Measurements from ENCODE around the gene CDC5L.

The CDC5L gene

GRCh38 chr6:44373787-44374186 is 13.7 kb upstream of the CDC5L start:
- Histone ChIP-seq H3K14ac (ENCODE audit: low read length) (no peak overlapping the region), H3K23ac (ENCODE audit: low read length) (no peak overlapping the region), H3K27ac (ENCODE audit: low read depth, low read length) (no peak overlapping the region), H3K9ac (ENCODE audit: low read length) (no peak overlapping the region), H3K4me3 (ENCODE audit: low read depth, low read length) (no peak overlapping the region), H4K12ac (ENCODE audit: low read depth, low read length) (no peak overlapping the region), H4K8ac (ENCODE audit: low read depth, low read length) (no peak overlapping the region), H3K79me2 (ENCODE audit: control insufficient read depth, insufficient read depth, low read length, poor library complexity) (no peaks in the 10 kb centered on the region), H3K79me1 (ENCODE audit: low read length) (no peaks in the 10 kb centered on the region), H3K9me3 (ENCODE audit: insufficient read depth, low read depth, low read length) (no peaks in the 10 kb centered on the region), H3K4me2 (ENCODE audit: low read length) (no peak overlapping the region), H2BK5ac (ENCODE audit: low read depth, low read length, poor library complexity) (no peak overlapping the region), H3K18ac (ENCODE audit: low read length) (no peak overlapping the region), H3K27me3 (ENCODE audit: insufficient read depth, low read length) (no peaks in the 10 kb centered on the region), H3K4me1 (ENCODE audit: control insufficient read depth in 1 of 2, insufficient read depth in 2 of 2, low read length in 2 of 2) (no peaks in the 10 kb centered on the region), H3K36me3 (ENCODE audit: control insufficient read depth in 1 of 2, insufficient read depth in 2 of 2, low read length in 2 of 2) (no peaks in the 10 kb centered on the region), H3K4ac (ENCODE audit: low read depth, low read length) (no peak overlapping the region), H2AFZ (ENCODE audit: insufficient read depth, low read length, poor library complexity) (no peak overlapping the region), H2BK12ac (ENCODE audit: low read length) (no peak overlapping the region), H2AK5ac (ENCODE audit: low read length) (no peak overlapping the region), H4K91ac (ENCODE audit: low read depth, low read length) (no peak overlapping the region), H2BK120ac (ENCODE audit: insufficient read depth, low read length, poor library complexity) (no peak overlapping the region)
- no peak for DNase-seq
- WGBS (ENCODE audit: extremely low coverage, insufficient coverage, insufficient read length), result no CpG with 5 or more reads among the region's 2 CpGs

- DNase-seq, result no peak
- Histone ChIP-seq H3K14ac (ENCODE audit: low read length) (no peak overlapping the region), H4K91ac (ENCODE audit: low read depth, low read length) (no peak overlapping the region), H3K4ac (ENCODE audit: low read depth, low read length) (no peak overlapping the region), H3K4me2 (ENCODE audit: low read length) (no peak overlapping the region), H3K18ac (ENCODE audit: low read length) (no peak overlapping the region), H3K79me2 (ENCODE audit: control insufficient read depth, insufficient read depth, low read length, poor library complexity) (no peaks in the 10 kb centered on the region), H3K79me1 (ENCODE audit: low read length) (no peaks in the 10 kb centered on the region), H3K27me3 (ENCODE audit: insufficient read depth, low read length) (no peaks in the 10 kb centered on the region), H3K4me3 (ENCODE audit: low read depth, low read length) (no peak overlapping the region), H3K23ac (ENCODE audit: low read length) (no peak overlapping the region), H2AK5ac (ENCODE audit: low read length) (no peak overlapping the region), H2BK120ac (ENCODE audit: insufficient read depth, low read length, poor library complexity) (no peak overlapping the region), H2AFZ (ENCODE audit: insufficient read depth, low read length, poor library complexity) (no peak overlapping the region), H2BK5ac (ENCODE audit: low read depth, low read length, poor library complexity) (no peak overlapping the region), H3K4me1 (ENCODE audit: control insufficient read depth in 1 of 2, insufficient read depth in 2 of 2, low read length in 2 of 2) (no peaks in the 10 kb centered on the region), H3K27ac (ENCODE audit: low read depth, low read length) (no peak overlapping the region), H3K9me3 (ENCODE audit: insufficient read depth, low read depth, low read length) (no peaks in the 10 kb centered on the region), H4K12ac (ENCODE audit: low read depth, low read length) (no peak overlapping the region), H2BK12ac (ENCODE audit: low read length) (no peak overlapping the region), H3K9ac (ENCODE audit: low read length) (no peak overlapping the region), H3K36me3 (ENCODE audit: control insufficient read depth in 1 of 2, insufficient read depth in 2 of 2, low read length in 2 of 2) (no peaks in the 10 kb centered on the region), H4K8ac (ENCODE audit: low read depth, low read length) (no peak overlapping the region)
- WGBS (ENCODE audit: extremely low coverage, insufficient coverage, insufficient read length), result no CpG with 5 or more reads among the region's 3 CpGs
These were observed 12.4 kb upstream of the CDC5L start for GRCh38 chr6:44375071-44375470.

- Histone ChIP-seq H3K4ac (ENCODE audit: low read depth, low read length) (no peak overlapping the region), H3K18ac (ENCODE audit: low read length) (no peak overlapping the region), H3K27ac (ENCODE audit: low read depth, low read length) (no peak overlapping the region), H4K12ac (ENCODE audit: low read depth, low read length) (no peak overlapping the region), H2AK5ac (ENCODE audit: low read length) (no peak overlapping the region), H3K36me3 (ENCODE audit: control insufficient read depth in 1 of 2, insufficient read depth in 2 of 2, low read length in 2 of 2) (no peaks in the 10 kb centered on the region), H3K27me3 (ENCODE audit: insufficient read depth, low read length) (no peaks in the 10 kb centered on the region), H3K79me1 (ENCODE audit: low read length) (no peaks in the 10 kb centered on the region), H3K23ac (ENCODE audit: low read length) (no peak overlapping the region), H3K9me3 (ENCODE audit: insufficient read depth, low read depth, low read length) (no peaks in the 10 kb centered on the region), H2BK12ac (ENCODE audit: low read length) (no peak overlapping the region), H3K79me2 (ENCODE audit: control insufficient read depth, insufficient read depth, low read length, poor library complexity) (no peaks in the 10 kb centered on the region), H3K9ac (ENCODE audit: low read length) (no peak overlapping the region), H2AFZ (ENCODE audit: insufficient read depth, low read length, poor library complexity) (no peak overlapping the region), H4K8ac (ENCODE audit: low read depth, low read length) (no peak overlapping the region), H4K91ac (ENCODE audit: low read depth, low read length) (no peak overlapping the region), H3K4me1 (ENCODE audit: control insufficient read depth in 1 of 2, insufficient read depth in 2 of 2, low read length in 2 of 2) (no peaks in the 10 kb centered on the region), H2BK120ac (ENCODE audit: insufficient read depth, low read length, poor library complexity) (no peak overlapping the region), H3K4me2 (ENCODE audit: low read length) (no peak overlapping the region), H3K14ac (ENCODE audit: low read length) (no peak overlapping the region), H3K4me3 (ENCODE audit: low read depth, low read length) (no peak overlapping the region), H2BK5ac (ENCODE audit: low read depth, low read length, poor library complexity) (no peak overlapping the region)
- DNase-seq, result no peak
- no CpG with 5 or more reads among the region's 3 CpGs for WGBS (ENCODE audit: extremely low coverage, insufficient coverage, insufficient read length)
These were observed 10.0 kb upstream of the CDC5L start for GRCh38 chr6:44377484-44377883.

GRCh38 chr6:44377971-44378370 is 9.5 kb upstream of the CDC5L start:
- no peaks in the 10 kb centered on the region for H3K79me2 ChIP-seq (ENCODE audit: control insufficient read depth, insufficient read depth, low read length, poor library complexity)
- no peak overlapping the region for H3K4me2 ChIP-seq (ENCODE audit: low read length)
- H4K12ac ChIP-seq (ENCODE audit: low read depth, low read length), result no peak overlapping the region
- H4K8ac ChIP-seq (ENCODE audit: low read depth, low read length), result no peak overlapping the region
- H2BK5ac ChIP-seq (ENCODE audit: low read depth, low read length, poor library complexity), result no peak overlapping the region
- no peak overlapping the region for H2AFZ ChIP-seq (ENCODE audit: insufficient read depth, low read length, poor library complexity)
- H3K4me1 ChIP-seq (ENCODE audit: control insufficient read depth in 1 of 2, insufficient read depth in 2 of 2, low read length in 2 of 2), result no peaks in the 10 kb centered on the region
- no peak for DNase-seq
- H3K79me1 ChIP-seq (ENCODE audit: low read length), result no peaks in the 10 kb centered on the region
- no peak overlapping the region for H2BK12ac ChIP-seq (ENCODE audit: low read length)
- H2AK5ac ChIP-seq (ENCODE audit: low read length), result no peak overlapping the region
- no peak overlapping the region for H3K9ac ChIP-seq (ENCODE audit: low read length)
- H3K36me3 ChIP-seq (ENCODE audit: control insufficient read depth in 1 of 2, insufficient read depth in 2 of 2, low read length in 2 of 2), result no peaks in the 10 kb centered on the region
- H4K91ac ChIP-seq (ENCODE audit: low read depth, low read length), result no peak overlapping the region
- no peak overlapping the region for H3K14ac ChIP-seq (ENCODE audit: low read length)
- H3K27me3 ChIP-seq (ENCODE audit: insufficient read depth, low read length), result no peaks in the 10 kb centered on the region
- no peak overlapping the region for H3K18ac ChIP-seq (ENCODE audit: low read length)
- H3K4ac ChIP-seq (ENCODE audit: low read depth, low read length), result no peak overlapping the region
- no peak overlapping the region for H3K23ac ChIP-seq (ENCODE audit: low read length)
- no peaks in the 10 kb centered on the region for H3K9me3 ChIP-seq (ENCODE audit: insufficient read depth, low read depth, low read length)
- no peak overlapping the region for H2BK120ac ChIP-seq (ENCODE audit: insufficient read depth, low read length, poor library complexity)
- no peak overlapping the region for H3K4me3 ChIP-seq (ENCODE audit: low read depth, low read length)
- H3K27ac ChIP-seq (ENCODE audit: low read depth, low read length), result no peak overlapping the region
- WGBS (ENCODE audit: extremely low coverage, insufficient coverage, insufficient read length), result no CpG with 5 or more reads among the region's 1 CpG

All from trophoblast cell (in vitro differentiated cells and primary cell).